Small intestine (tissue), 16 donors: ENCODE results near the gene CD5L. TPM values are rescaled to one million over a fixed set of nuclear protein-coding genes. Genes with fewer than 3 reads are reported as not detected.
A peak's percentile ranks its signal among the peaks of the same experiment; 100 is the strongest.

Experiments used
- DNase-seq, 2 donors: peaks; one replicate each; pipeline versions ENCODE4 v3.0.0 to v3.0.0-alpha.2; 2013
- FAIRE-seq: peaks from 2 replicates; lab custom pipeline; 2012; peaks lifted over from hg19 to GRCh38; lab: Jason Lieb, UNC
- H3K27ac ChIP-seq, 3 donors: one replicate each; pipeline ENCODE4 v1.5.1; 2013; ENCODE audit warnings: low read length in 2 of 3, mild to moderate bottlenecking in 2 of 3, control low read depth in 1 of 3, inconsistent platforms in 1 of 3, low read depth in 1 of 3, moderate library complexity in 1 of 3
- H3K27me3 ChIP-seq, 3 donors: one replicate each; pipeline ENCODE4 v1.6.1; 2013; ENCODE audit warnings: low read length in 3 of 3, inconsistent platforms in 1 of 3; ENCODE audit not compliant: control insufficient read depth in 3 of 3, insufficient read depth in 3 of 3
- H3K36me3 ChIP-seq, 3 donors: one replicate each; pipeline ENCODE4 v1.6.1; 2013; ENCODE audit warnings: low read length in 3 of 3, inconsistent platforms in 1 of 3, low read depth in 1 of 3, mild to moderate bottlenecking in 1 of 3, moderate library complexity in 1 of 3; ENCODE audit not compliant: control insufficient read depth in 3 of 3, insufficient read depth in 2 of 3
- H3K4me1 ChIP-seq, 3 donors: one replicate each; pipeline ENCODE4 v1.6.1; 2013; ENCODE audit warnings: low read length in 2 of 3, inconsistent platforms in 1 of 3, low read depth in 1 of 3, mild to moderate bottlenecking in 1 of 3, moderate library complexity in 1 of 3; ENCODE audit not compliant: control insufficient read depth in 3 of 3, insufficient read depth in 2 of 3
- H3K4me3 ChIP-seq, 3 donors: one replicate each; pipeline ENCODE4 v1.5.1; 2013; ENCODE audit warnings: low read length in 3 of 3, control low read depth in 1 of 3, inconsistent platforms in 1 of 3, low read depth in 1 of 3, mild to moderate bottlenecking in 1 of 3, moderate library complexity in 1 of 3
- H3K9me3 ChIP-seq, 2 donors: one replicate each; pipeline ENCODE4 v1.6.1; 2013; ENCODE audit warnings: low read depth in 1 of 2, low read length in 1 of 2; ENCODE audit not compliant: control insufficient read depth in 2 of 2, insufficient read depth in 1 of 2
- WGBS, 3 donors: extraction: QIAGEN DNeasy Blood & Tissue Kit; methylation state at CpG; one replicate each; pipeline ENCODE4 v1.1.7; 2013; 5-methylcytosine and 5-hydroxymethylcytosine counted together
- long read RNA-seq, 10 donors: transcript quantifications; one replicate each; lab custom pipeline, GENCODE V29; 2026
- polyA plus RNA-seq, 4 donors: library from polyadenylated mRNA; stranded (reverse) in 3 of 4; unstranded in 1 of 4; fragments of 200-250 nt in 3 of 4; fragments of 120-200 nt in 1 of 4; gene quantifications; one replicate each; pipeline versions ENCODE4 v1.2.1 to v1.2.3, GENCODE V29; 2013
- donor health status: healthy with polysubstance abuse.
- donor health status: control.
- donor health status: control.
- donor health status: Bipolar disorder and iron deficiency.
- donor health status: healthy.

Gene CD5L
- under 1 TPM in 1 of 4 donors, not detected in 3; 0.03 TPM for polyA plus RNA-seq
- long read RNA-seq, donor 1 = 0 reads
- long read RNA-seq, donor 2 = 0 reads
- long read RNA-seq, donor 3 = 0 reads
- long read RNA-seq, donor 4 = 0 reads
- long read RNA-seq, donor 5 = 0 reads
- long read RNA-seq, donor 6 = 0 reads
- long read RNA-seq, donor 7 = 0 reads
- long read RNA-seq, donor 8, partial matches to known transcripts = 0 of 1 reads
- long read RNA-seq, donor 8, other reads (novel, unspliced or antisense) = 0 of 1 reads
- long read RNA-seq, donor 9 = 0 reads
- long read RNA-seq, donor 10 = 0 reads

DNA sequence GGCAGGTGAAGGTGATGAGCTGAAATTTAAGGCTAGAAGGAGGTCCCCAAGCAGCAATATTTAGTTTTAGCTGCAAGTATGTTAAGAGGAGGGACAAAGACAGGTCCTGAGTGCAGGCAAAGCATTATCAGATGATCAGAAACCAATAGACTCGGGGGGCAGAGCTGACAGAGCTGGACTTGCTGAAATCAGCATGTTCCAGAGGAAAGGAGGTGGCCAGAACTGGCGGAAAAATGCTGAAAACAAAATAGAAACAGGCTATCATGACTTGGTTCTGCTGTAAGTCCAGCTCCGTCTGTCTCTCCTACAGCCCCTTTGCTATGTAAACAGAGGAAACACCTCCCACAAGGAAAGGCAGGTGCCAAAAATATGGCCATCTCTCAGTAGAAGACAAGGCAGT, at the start of gene CD5L:
Gene CD5L (minus strand): TSS at position 101 of the 400 bp plus-strand sequence. CDS start 107 bp downstream, outside the sequence.
- H3K4me1 ChIP-seq = no peaks in the 10 kb centered on the region
- 39 to 58% (median 54%) methylated on average over 3 of the region's 3 CpGs for WGBS, 3 donors
- no peaks in the 10 kb centered on the region for H3K9me3 ChIP-seq
- H3K4me3 ChIP-seq = no peak within 1 kb of the TSS
- no peak for FAIRE-seq
- H3K27me3 ChIP-seq = no peaks in the 10 kb centered on the region
- DNase-seq = no peak
- no peaks in the 10 kb centered on the region for H3K36me3 ChIP-seq
- no peak within 1 kb of the TSS for H3K27ac ChIP-seq

GRCh38 chr1:157882580-157882979, 41.0 kb upstream of the CD5L start:
- DNase-seq (no peak), FAIRE-seq (no peak)
- H3K9me3 ChIP-seq = no peaks in the 10 kb centered on the region
- no peaks in the 10 kb centered on the region for H3K4me1 ChIP-seq
- no peak overlapping the region for H3K27ac ChIP-seq
- H3K27me3 ChIP-seq = no peaks in the 10 kb centered on the region
- WGBS, 3 donors = 80 to 88% (median 83%) methylated on average over 2 of the region's 2 CpGs
- no peak overlapping the region for H3K4me3 ChIP-seq
- H3K36me3 ChIP-seq = no peaks in the 10 kb centered on the region

GRCh38 chr1:157880621-157881020, 39.0 kb upstream of the CD5L start:
- H3K4me3 ChIP-seq = no peak overlapping the region
- no peak for FAIRE-seq
- H3K4me1 ChIP-seq = no peaks in the 10 kb centered on the region
- WGBS, 3 donors = 41 to 56% (median 45%) methylated on average over 4 of the region's 4 CpGs
- no peaks in the 10 kb centered on the region for H3K9me3 ChIP-seq
- H3K27me3 ChIP-seq = no peaks in the 10 kb centered on the region
- H3K36me3 ChIP-seq = no peaks in the 10 kb centered on the region
- no peak overlapping the region for H3K27ac ChIP-seq
- no peak for DNase-seq

DNA sequence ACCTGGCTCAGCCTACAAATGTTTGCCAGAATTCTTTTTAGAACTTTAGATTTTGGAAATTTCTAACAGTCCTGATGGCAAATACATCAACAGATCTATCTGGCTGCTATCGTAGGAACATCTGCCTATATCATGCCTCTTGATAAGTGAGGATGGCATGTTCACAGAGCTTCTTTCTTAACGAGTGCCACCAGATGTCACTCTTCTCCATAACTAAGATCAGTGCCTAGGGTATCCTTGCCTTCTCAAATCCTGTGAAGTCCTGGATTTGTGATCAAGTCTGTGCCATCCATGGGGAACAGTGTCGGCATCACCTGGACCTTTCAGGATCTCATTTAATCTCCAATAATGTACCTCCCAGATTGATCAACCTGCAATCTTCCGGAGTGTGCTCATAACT, 36.5 kb upstream of the CD5L start:
- DNase-seq (peak; percentile 40 to 60), FAIRE-seq (no peak)
- Histone ChIP-seq H3K4me3 (no peak overlapping the region), H3K27ac (no peak overlapping the region), H3K27me3 (no peaks in the 10 kb centered on the region), H3K4me1 (no peaks in the 10 kb centered on the region), H3K36me3 (no peaks in the 10 kb centered on the region), H3K9me3 (no peaks in the 10 kb centered on the region)
- 31 to 48% (median 34%) methylated on average over 4 of the region's 4 CpGs for WGBS, 3 donors

GRCh38 chr1:157870490-157870889, 28.9 kb upstream of the CD5L start:
- Histone ChIP-seq H3K4me1 (no peaks in the 10 kb centered on the region), H3K4me3 (no peak overlapping the region), H3K9me3 (no peaks in the 10 kb centered on the region), H3K36me3 (no peaks in the 10 kb centered on the region), H3K27ac (no peak overlapping the region), H3K27me3 (no peaks in the 10 kb centered on the region)
- no peak for FAIRE-seq
- DNase-seq = no peak

GRCh38 chr1:157868654-157869053, 27.0 kb upstream of the CD5L start:
- 43 to 75% (median 55%) methylated on average over 1 of the region's 1 CpG for WGBS, 3 donors
- H3K36me3 ChIP-seq = no peaks in the 10 kb centered on the region
- H3K27ac ChIP-seq = no peak overlapping the region
- no peaks in the 10 kb centered on the region for H3K9me3 ChIP-seq
- DNase-seq (no peak), FAIRE-seq (no peak)
- H3K4me1 ChIP-seq = no peaks in the 10 kb centered on the region
- H3K4me3 ChIP-seq = no peak overlapping the region
- no peaks in the 10 kb centered on the region for H3K27me3 ChIP-seq

DNA sequence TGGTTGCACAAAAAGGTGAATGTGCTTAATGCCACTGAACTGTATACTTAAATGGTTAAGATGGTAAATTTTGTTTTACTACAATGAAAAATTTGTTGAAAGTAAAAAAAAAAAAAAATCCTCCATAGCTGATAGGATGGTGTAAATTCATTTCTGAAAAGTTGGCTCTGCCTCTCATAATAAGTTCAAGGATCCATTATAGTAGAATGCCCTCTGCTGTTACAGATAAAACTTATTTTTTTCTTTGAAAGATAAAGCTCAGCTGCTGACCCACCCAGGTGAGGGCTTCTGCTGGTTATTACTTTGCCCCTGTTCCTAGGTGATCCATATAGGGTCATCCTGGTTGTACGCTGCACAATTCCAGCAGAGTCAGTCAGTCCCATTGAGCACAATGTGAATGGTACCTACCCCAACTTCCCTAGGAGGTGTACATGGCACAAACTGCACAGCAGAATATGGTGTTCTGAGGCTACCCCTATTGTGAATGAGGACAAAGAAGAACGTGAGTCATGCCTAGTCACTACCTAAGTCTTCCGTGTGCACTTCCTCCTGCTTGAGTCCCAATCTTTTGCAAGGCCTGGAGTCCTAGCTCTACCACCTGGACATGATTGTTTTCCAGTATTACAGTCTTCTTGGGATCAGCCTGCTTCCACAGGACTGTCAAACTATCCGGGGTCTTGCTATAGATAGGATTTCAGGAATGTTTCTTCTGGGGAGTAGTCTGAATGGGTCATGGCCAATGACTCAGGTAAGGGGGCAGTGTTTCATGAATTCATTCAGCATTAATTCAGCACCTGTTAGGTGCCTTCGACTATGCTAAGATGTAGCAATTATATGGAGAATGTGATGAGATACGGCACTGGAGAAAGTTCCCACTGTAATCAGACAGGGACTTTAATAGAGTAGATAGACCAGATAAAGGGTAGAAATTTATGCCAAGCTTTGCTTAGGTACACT, 20.8 kb upstream of the CD5L start:
- WGBS, 3 donors = 68 to 79% (median 74%) methylated on average over 6 of the region's 6 CpGs
- no peaks in the 10 kb centered on the region for H3K36me3 ChIP-seq
- H3K4me1 ChIP-seq = no peaks in the 10 kb centered on the region
- DNase-seq = no peak
- H3K27ac ChIP-seq = no peak overlapping the region
- H3K9me3 ChIP-seq = no peaks in the 10 kb centered on the region
- H3K4me3 ChIP-seq = no peak overlapping the region
- FAIRE-seq = no peak
- no peaks in the 10 kb centered on the region for H3K27me3 ChIP-seq

- 78 to 83% (median 79%) methylated on average over 2 of the region's 2 CpGs for WGBS, 3 donors
- H3K27me3 ChIP-seq = no peaks in the 10 kb centered on the region
- FAIRE-seq = no peak
Measured at GRCh38 chr1:157856538-157856937, 14.9 kb upstream of the CD5L start.

More at GRCh38 chr1:157856538-157856937, 14.9 kb upstream of the CD5L start:
- Histone ChIP-seq H3K27ac (no peak overlapping the region), H3K9me3 (no peaks in the 10 kb centered on the region), H3K4me1 (no peaks in the 10 kb centered on the region), H3K36me3 (no peaks in the 10 kb centered on the region), H3K4me3 (no peak overlapping the region)
- DNase-seq = no peak
